HepG2 (cell line): ENCODE measurements around the gene INO80B. TPM values are rescaled to one million over a fixed set of nuclear protein-coding genes. Genes with fewer than 3 reads are reported as not detected.

Source experiments
- ATF6 ChIP-seq: sonication (generic); formaldehyde crosslinking; conservative IDR thresholded peaks from 2 replicates; pipeline ENCODE4 v1.4.0; 2020; ENCODE audit warnings: missing genetic modification reagents
- E2F2 ChIP-seq: sonication (generic); formaldehyde crosslinking; IDR thresholded peaks from 2 replicates; pipeline ENCODE4 v1.4.0; 2020; ENCODE audit warnings: missing genetic modification reagents, borderline replicate concordance
- JUN ChIP-seq: sonication (generic); formaldehyde crosslinking; IDR thresholded peaks from 2 replicates; pipeline ENCODE4 v1.4.0; 2020; ENCODE audit warnings: mild to moderate bottlenecking, missing genetic modification reagents
- NFE2L2 ChIP-seq: fragments of 150-350 bp; IDR thresholded peaks from 2 replicates; pipeline ENCODE4 v1.6.1; 2014; ENCODE audit warnings: low read length
- SCMH1 ChIP-seq: sonication (generic); formaldehyde crosslinking; IDR thresholded peaks from 2 replicates; pipeline ENCODE4 v1.9.0; 2021; ENCODE audit warnings: missing genetic modification reagents, mild to moderate bottlenecking, borderline replicate concordance
- SMYD3 ChIP-seq: sonication (generic); formaldehyde crosslinking; IDR thresholded peaks from 2 replicates; pipeline ENCODE4 v1.8.1; 2023; ENCODE audit warnings: mild to moderate bottlenecking, missing genetic modification reagents
- SP1 ChIP-seq, 2 experiments: fragments of 450-650 bp in 1 of 2; sonication (generic) in 1 of 2; formaldehyde crosslinking in 1 of 2; IDR thresholded peaks; 2 replicates each; pipeline versions ENCODE4 v1.4.0 to v1.6.1; 2016 to 2020; ENCODE audit warnings: missing genetic modification reagents in 1 of 2
- SP2 ChIP-seq: sonication (generic); formaldehyde crosslinking; IDR thresholded peaks from 2 replicates; pipeline ENCODE4 v1.5.1; 2020; ENCODE audit warnings: mild to moderate bottlenecking, missing genetic modification reagents
- TCF7 ChIP-seq: sonication (generic); IDR thresholded peaks from 2 replicates; pipeline ENCODE4 v1.6.1; 2016; ENCODE audit warnings: antibody characterized with exemption, low read depth
- ZBTB49 ChIP-seq: sonication (generic); formaldehyde crosslinking; IDR thresholded peaks from 2 replicates; pipeline ENCODE4 v1.4.0; 2020; ENCODE audit warnings: missing genetic modification reagents, borderline replicate concordance
- ZNF557 ChIP-seq: sonication (generic); formaldehyde crosslinking; IDR thresholded peaks from 2 replicates; pipeline ENCODE4 v1.4.0; 2020; ENCODE audit warnings: missing genetic modification reagents
- ZNF672 ChIP-seq: sonication (generic); formaldehyde crosslinking; IDR thresholded peaks from 2 replicates; pipeline ENCODE4 v1.8.1; 2022; ENCODE audit warnings: missing genetic modification reagents
- ZNF790 ChIP-seq: sonication (generic); formaldehyde crosslinking; IDR thresholded peaks from 2 replicates; pipeline ENCODE4 v1.8.0; 2022; ENCODE audit warnings: missing genetic modification reagents, mild to moderate bottlenecking, borderline replicate concordance
- ZNF839 ChIP-seq: sonication (generic); formaldehyde crosslinking; IDR thresholded peaks from 2 replicates; pipeline ENCODE4 v1.4.0; 2020; ENCODE audit warnings: missing genetic modification reagents, mild to moderate bottlenecking, borderline replicate concordance
- ZNF841 ChIP-seq: sonication (generic); formaldehyde crosslinking; IDR thresholded peaks from 2 replicates; pipeline ENCODE4 v1.8.1; 2023; ENCODE audit warnings: missing genetic modification reagents, borderline replicate concordance
- polyA plus RNA-seq, 8 experiments: library from polyadenylated mRNA; depleted of rRNA in 3 of 8; stranded (reverse) in 7 of 8; unstranded in 1 of 8; fragments of >200 nt; fragmentation: Illumina TruSeq in 4 of 8; extraction: Trizol in 4 of 8; gene quantifications; 2 replicates each; pipeline versions ENCODE4 v1.2.1 to v1.2.3, GENCODE V29; 2011 to 2016; ENCODE audit warnings: low read depth in 4 of 8, missing spikeins in 1 of 8, mixed read lengths in 1 of 8; ENCODE audit not compliant: insufficient read depth in 1 of 8
- total RNA-seq, 5 experiments: library from RNA; depleted of rRNA; stranded (reverse); fragments of >200 nt; fragmentation: Illumina TruSeq; extraction: Trizol; gene quantifications; 2 replicates each; pipeline ENCODE4 v1.2.3, GENCODE V29; 2016; ENCODE audit warnings: low read depth in 1 of 5
- TF ChIP-seq, protein P1 (sequence below): sonication (generic); formaldehyde crosslinking; IDR thresholded peaks from 2 replicates; pipeline ENCODE4 v1.5.0; 2020; ENCODE audit warnings: missing genetic modification reagents
- TF ChIP-seq, protein P2 (sequence below): IDR thresholded peaks from 2 replicates; pipeline ENCODE4 v1.6.1; 2018; ENCODE audit warnings: missing genetic modification reagents, mild to moderate bottlenecking, missing compliant biosample characterization

The INO80B gene
- total and polyA plus RNA-seq, 2 of the 13 experiments (the other 11 are each of a cell fraction or from before 2014, with no cell fraction given) = 6.2 to 14.5 TPM

- TF ChIP-seq ZNF841 (CRISPR knock-in tag) = 0 out of 2 replicates have a peak, but pooled peaks have one; percentile 45
- TF ChIP-seq, protein P1, sequence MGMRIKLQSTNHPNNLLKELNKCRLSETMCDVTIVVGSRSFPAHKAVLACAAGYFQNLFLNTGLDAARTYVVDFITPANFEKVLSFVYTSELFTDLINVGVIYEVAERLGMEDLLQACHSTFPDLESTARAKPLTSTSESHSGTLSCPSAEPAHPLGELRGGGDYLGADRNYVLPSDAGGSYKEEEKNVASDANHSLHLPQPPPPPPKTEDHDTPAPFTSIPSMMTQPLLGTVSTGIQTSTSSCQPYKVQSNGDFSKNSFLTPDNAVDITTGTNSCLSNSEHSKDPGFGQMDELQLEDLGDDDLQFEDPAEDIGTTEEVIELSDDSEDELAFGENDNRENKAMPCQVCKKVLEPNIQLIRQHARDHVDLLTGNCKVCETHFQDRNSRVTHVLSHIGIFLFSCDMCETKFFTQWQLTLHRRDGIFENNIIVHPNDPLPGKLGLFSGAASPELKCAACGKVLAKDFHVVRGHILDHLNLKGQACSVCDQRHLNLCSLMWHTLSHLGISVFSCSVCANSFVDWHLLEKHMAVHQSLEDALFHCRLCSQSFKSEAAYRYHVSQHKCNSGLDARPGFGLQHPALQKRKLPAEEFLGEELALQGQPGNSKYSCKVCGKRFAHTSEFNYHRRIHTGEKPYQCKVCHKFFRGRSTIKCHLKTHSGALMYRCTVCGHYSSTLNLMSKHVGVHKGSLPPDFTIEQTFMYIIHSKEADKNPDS (CRISPR knock-in tag) = 0 out of 2 replicates have a peak, but pooled peaks have one; percentile 51
- no peak for TF ChIP-seq SCMH1 (CRISPR knock-in tag)
- TF ChIP-seq, protein P2, sequence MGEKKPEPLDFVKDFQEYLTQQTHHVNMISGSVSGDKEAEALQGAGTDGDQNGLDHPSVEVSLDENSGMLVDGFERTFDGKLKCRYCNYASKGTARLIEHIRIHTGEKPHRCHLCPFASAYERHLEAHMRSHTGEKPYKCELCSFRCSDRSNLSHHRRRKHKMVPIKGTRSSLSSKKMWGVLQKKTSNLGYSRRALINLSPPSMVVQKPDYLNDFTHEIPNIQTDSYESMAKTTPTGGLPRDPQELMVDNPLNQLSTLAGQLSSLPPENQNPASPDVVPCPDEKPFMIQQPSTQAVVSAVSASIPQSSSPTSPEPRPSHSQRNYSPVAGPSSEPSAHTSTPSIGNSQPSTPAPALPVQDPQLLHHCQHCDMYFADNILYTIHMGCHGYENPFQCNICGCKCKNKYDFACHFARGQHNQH (CRISPR knock-in tag) = peak; percentile 97
- TF ChIP-seq ZBTB49 (CRISPR knock-in tag) = no peak
- TF ChIP-seq SMYD3 = peak; percentile 61; the same call in 1 of the 2 replicates
- TF ChIP-seq ZNF790 = peak; percentile 82; the same call in 1 of the 2 replicates
- no peak for TF ChIP-seq SP1 (IDR thresholded peaks at IDR 0.05)
- TF ChIP-seq SP1 (CRISPR knock-in tag; IDR thresholded peaks at IDR 0.05) = peak; percentile 99
- TF ChIP-seq NFE2L2 = no peak
- TF ChIP-seq ZNF839 (CRISPR knock-in tag) = peak; percentile 90; the same call in 1 of the 2 replicates
- TF ChIP-seq TCF7 = no peak; the same call in 1 of the 2 replicates
- peak; percentile 86 for TF ChIP-seq ATF6 (CRISPR knock-in tag)
- 0 out of 2 replicates have a peak, but pooled peaks have one; percentile 12 for TF ChIP-seq ZNF557 (CRISPR knock-in tag)
- TF ChIP-seq JUN (CRISPR knock-in tag) = 0 out of 2 replicates have a peak, but pooled peaks have one; percentile 64
- no peak for TF ChIP-seq ZNF672 (CRISPR knock-in tag)
- peak; percentile 82 for TF ChIP-seq SP2 (CRISPR knock-in tag)
- TF ChIP-seq E2F2 (CRISPR knock-in tag) = no peak
These were observed at the start of gene INO80B (continued) for GRCh38 chr2:74454654-74455511.
